ENCODE data around the gene CAPNS2.

DNA sequence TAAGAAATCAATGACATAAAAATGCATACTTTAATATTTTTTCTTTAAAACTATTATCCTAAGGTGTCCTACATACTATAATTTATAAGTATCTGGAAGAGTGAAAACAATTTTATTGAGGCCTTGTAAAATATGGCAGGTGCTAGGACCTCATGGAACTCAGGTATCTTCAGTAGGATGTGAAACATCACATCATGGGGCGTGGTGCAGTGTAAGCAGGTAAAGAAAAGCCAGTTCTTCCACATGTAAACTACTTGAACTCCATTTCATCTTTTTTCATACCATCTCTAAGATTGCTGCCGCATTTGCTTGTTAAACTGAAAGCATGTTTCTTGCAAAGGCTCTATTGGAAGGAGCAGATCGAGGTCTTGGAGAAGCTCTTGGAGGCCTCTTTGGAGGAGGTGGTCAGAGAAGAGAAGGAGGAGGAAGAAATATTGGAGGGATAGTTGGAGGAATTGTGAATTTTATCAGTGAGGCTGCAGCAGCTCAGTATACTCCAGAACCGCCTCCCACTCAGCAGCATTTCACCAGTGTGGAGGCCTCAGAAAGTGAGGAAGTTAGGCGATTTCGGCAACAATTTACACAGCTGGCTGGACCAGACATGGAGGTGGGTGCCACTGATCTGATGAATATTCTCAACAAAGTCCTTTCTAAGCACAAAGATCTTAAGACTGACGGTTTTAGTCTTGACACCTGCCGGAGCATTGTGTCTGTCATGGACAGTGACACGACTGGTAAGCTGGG, at the start of gene CAPNS2:
- TF ChIP-seq, protein P1, sequence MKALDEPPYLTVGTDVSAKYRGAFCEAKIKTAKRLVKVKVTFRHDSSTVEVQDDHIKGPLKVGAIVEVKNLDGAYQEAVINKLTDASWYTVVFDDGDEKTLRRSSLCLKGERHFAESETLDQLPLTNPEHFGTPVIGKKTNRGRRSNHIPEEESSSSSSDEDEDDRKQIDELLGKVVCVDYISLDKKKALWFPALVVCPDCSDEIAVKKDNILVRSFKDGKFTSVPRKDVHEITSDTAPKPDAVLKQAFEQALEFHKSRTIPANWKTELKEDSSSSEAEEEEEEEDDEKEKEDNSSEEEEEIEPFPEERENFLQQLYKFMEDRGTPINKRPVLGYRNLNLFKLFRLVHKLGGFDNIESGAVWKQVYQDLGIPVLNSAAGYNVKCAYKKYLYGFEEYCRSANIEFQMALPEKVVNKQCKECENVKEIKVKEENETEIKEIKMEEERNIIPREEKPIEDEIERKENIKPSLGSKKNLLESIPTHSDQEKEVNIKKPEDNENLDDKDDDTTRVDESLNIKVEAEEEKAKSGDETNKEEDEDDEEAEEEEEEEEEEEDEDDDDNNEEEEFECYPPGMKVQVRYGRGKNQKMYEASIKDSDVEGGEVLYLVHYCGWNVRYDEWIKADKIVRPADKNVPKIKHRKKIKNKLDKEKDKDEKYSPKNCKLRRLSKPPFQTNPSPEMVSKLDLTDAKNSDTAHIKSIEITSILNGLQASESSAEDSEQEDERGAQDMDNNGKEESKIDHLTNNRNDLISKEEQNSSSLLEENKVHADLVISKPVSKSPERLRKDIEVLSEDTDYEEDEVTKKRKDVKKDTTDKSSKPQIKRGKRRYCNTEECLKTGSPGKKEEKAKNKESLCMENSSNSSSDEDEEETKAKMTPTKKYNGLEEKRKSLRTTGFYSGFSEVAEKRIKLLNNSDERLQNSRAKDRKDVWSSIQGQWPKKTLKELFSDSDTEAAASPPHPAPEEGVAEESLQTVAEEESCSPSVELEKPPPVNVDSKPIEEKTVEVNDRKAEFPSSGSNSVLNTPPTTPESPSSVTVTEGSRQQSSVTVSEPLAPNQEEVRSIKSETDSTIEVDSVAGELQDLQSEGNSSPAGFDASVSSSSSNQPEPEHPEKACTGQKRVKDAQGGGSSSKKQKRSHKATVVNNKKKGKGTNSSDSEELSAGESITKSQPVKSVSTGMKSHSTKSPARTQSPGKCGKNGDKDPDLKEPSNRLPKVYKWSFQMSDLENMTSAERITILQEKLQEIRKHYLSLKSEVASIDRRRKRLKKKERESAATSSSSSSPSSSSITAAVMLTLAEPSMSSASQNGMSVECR (CRISPR knock-in tag; IDR thresholded peaks at IDR 0.05; ENCODE audit: borderline replicate concordance): no peak
- TF ChIP-seq TCF7 (CRISPR knock-in tag; IDR thresholded peaks at IDR 0.05; ENCODE audit: low read depth): no peak
- TF ChIP-seq, protein P2, sequence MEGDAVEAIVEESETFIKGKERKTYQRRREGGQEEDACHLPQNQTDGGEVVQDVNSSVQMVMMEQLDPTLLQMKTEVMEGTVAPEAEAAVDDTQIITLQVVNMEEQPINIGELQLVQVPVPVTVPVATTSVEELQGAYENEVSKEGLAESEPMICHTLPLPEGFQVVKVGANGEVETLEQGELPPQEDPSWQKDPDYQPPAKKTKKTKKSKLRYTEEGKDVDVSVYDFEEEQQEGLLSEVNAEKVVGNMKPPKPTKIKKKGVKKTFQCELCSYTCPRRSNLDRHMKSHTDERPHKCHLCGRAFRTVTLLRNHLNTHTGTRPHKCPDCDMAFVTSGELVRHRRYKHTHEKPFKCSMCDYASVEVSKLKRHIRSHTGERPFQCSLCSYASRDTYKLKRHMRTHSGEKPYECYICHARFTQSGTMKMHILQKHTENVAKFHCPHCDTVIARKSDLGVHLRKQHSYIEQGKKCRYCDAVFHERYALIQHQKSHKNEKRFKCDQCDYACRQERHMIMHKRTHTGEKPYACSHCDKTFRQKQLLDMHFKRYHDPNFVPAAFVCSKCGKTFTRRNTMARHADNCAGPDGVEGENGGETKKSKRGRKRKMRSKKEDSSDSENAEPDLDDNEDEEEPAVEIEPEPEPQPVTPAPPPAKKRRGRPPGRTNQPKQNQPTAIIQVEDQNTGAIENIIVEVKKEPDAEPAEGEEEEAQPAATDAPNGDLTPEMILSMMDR (IDR thresholded peaks at IDR 0.05): no peak
- no peak for TF ChIP-seq ZNF232 (CRISPR knock-in tag; IDR thresholded peaks at IDR 0.05)

Data from WTC11 (cell line).